Measurements from ENCODE around the gene CCN5.

GRCh38 chr20:44695295-44695673 lies 19.9 kb upstream of the CCN5 start:
- TF ChIP-seq EZH2 (IDR thresholded peaks at IDR 0.05; ENCODE audit: insufficient read depth, poor library complexity, severe bottlenecking) (no peak), EZH2phosphoT487 (IDR thresholded peaks at IDR 0.05; ENCODE audit: insufficient read depth, low read depth) (no peak)
